SK-N-SH (cell line): ENCODE data around the gene ENTR1. TPM values are rescaled to one million over a fixed set of nuclear protein-coding genes. Genes with fewer than 3 reads are reported as not detected.
A peak's percentile ranks its signal among the peaks of the same experiment; 100 is the strongest.

Experiments used
- CTCF ChIA-PET: fragments of 300-600, 350-600 bp; formaldehyde crosslinking; extraction: SDS; loops from one replicate; lab custom pipeline; 2021; lab: Yijun Ruan, JAX
- POLR2A ChIA-PET: fragments of 350-600 bp; sonication (Branson Sonifier 250); formaldehyde crosslinking; extraction: SDS; loops from one replicate; lab custom pipeline; 2020; ENCODE audit warnings: antibody characterized with exemption, inconsistent platforms; lab: Yijun Ruan, JAX
- DNase-seq: peaks from one replicate; pipeline ENCODE4 v3.0.0; 2012
- H2AFZ ChIP-seq: fragments of 200-600 bp; sonication (generic); 2 replicates; pipeline ENCODE4 v1.8.1; 2016; ENCODE audit warnings: antibody characterized with exemption, mild to moderate bottlenecking, low read depth
- H3F3A ChIP-seq: fragments of 200-600 bp; sonication (generic); replicated peaks from 2 replicates; pipeline ENCODE3; 2016; ENCODE audit warnings: antibody characterized with exemption, mild to moderate bottlenecking; ENCODE audit not compliant: insufficient read depth
- H3K27ac ChIP-seq, 2 experiments: fragments of 200-500 bp in 1 of 2; fragments of 200-600 bp in 1 of 2; sonication (Bioruptor generic) in 1 of 2; sonication (generic), shearing (Covaris generic) in 1 of 2; 2 replicates each; pipeline versions ENCODE4 v1.5.1 to v1.6.1; 2014 to 2016; ENCODE audit warnings: low read depth in 2 of 2, inconsistent platforms in 1 of 2, low read length in 1 of 2, mild to moderate bottlenecking in 1 of 2, mixed read lengths in 1 of 2
- H3K27me3 ChIP-seq: fragments of 200-600 bp; sonication (generic), shearing (Covaris generic); 2 replicates; pipeline ENCODE4 v1.6.1; 2016; ENCODE audit warnings: mixed run types; ENCODE audit not compliant: insufficient read depth
- H3K36me3 ChIP-seq, 2 experiments: fragments of 200-500 bp in 1 of 2; fragments of 200-600 bp in 1 of 2; sonication (Bioruptor generic) in 1 of 2; sonication (generic) in 1 of 2; replicated peaks in 1 of 2; 2 replicates each; pipeline versions ENCODE3 to v1.5.1; 2014 to 2016; ENCODE audit warnings: low read length in 1 of 2, mild to moderate bottlenecking in 1 of 2; ENCODE audit not compliant: insufficient read depth in 2 of 2, control insufficient read depth in 1 of 2
- H3K4me1 ChIP-seq, 2 experiments: fragments of 200-500 bp in 1 of 2; fragments of 200-600 bp in 1 of 2; sonication (Bioruptor generic) in 1 of 2; sonication (generic), shearing (Covaris generic) in 1 of 2; 2 replicates each; pipeline versions ENCODE4 v1.5.1 to v1.6.1; 2014 to 2016; ENCODE audit warnings: low read depth in 1 of 2, low read length in 1 of 2, mixed run types in 1 of 2; ENCODE audit not compliant: insufficient read depth in 2 of 2, control insufficient read depth in 1 of 2
- H3K4me2 ChIP-seq: fragments of 200-600 bp; sonication (generic), shearing (Covaris generic); 2 replicates; pipeline ENCODE4 v1.6.1; 2017; ENCODE audit warnings: mixed run types
- H3K4me3 ChIP-seq, 2 experiments: fragments of 200-500 bp in 1 of 2; fragments of 200-600 bp in 1 of 2; sonication (Bioruptor generic) in 1 of 2; sonication (generic), shearing (Covaris generic) in 1 of 2; 2 replicates each; pipeline versions ENCODE4 v1.5.1 to v1.8.1; 2014 to 2016; ENCODE audit warnings: low read depth in 2 of 2, inconsistent platforms in 1 of 2, low read length in 1 of 2, mild to moderate bottlenecking in 1 of 2, mixed read lengths in 1 of 2, moderate library complexity in 1 of 2
- H3K79me2 ChIP-seq: fragments of 200-600 bp; sonication (generic); 2 replicates; pipeline ENCODE4 v1.8.1; 2017; ENCODE audit warnings: mild to moderate bottlenecking; ENCODE audit not compliant: insufficient read depth
- H3K9ac ChIP-seq: fragments of 200-600 bp; sonication (generic); 2 replicates; pipeline ENCODE4 v1.6.1; 2017; ENCODE audit warnings: mixed run types
- H3K9me2 ChIP-seq: fragments of 200-600 bp; sonication (generic); 2 replicates; pipeline ENCODE4 v1.6.1; 2017; ENCODE audit warnings: mixed run types
- H3K9me3 ChIP-seq: fragments of 200-600 bp; sonication (generic); 2 replicates; pipeline ENCODE4 v1.6.1; 2017; ENCODE audit warnings: mixed run types, mild to moderate bottlenecking, moderate library complexity
- H4K20me1 ChIP-seq: fragments of 200-600 bp; sonication (generic); 2 replicates; pipeline ENCODE4 v1.6.1; 2017; ENCODE audit warnings: mild to moderate bottlenecking, mixed run types; ENCODE audit not compliant: insufficient read depth
- CTCF ChIP-seq: fragments of 200-600 bp; sonication (generic); IDR thresholded peaks from 2 replicates; pipeline ENCODE4 v1.6.1; 2017; ENCODE audit warnings: antibody characterized with exemption, mild to moderate bottlenecking, moderate library complexity
- ELF1 ChIP-seq: IDR thresholded peaks from 2 replicates; pipeline ENCODE4 v1.4.0; 2012
- EZH2phosphoT487 ChIP-seq: fragments of 200-600 bp; sonication (generic); IDR thresholded peaks from 2 replicates; pipeline ENCODE4 v1.6.1; 2017; ENCODE audit warnings: low read depth, mixed run types, mild to moderate bottlenecking, antibody characterized with exemption, moderate library complexity, borderline replicate concordance
- IRF3 ChIP-seq: fragments of 150-350 bp; IDR thresholded peaks from 2 replicates; pipeline ENCODE4 v1.6.1; 2016; ENCODE audit warnings: mild to moderate bottlenecking, low read depth, low read length
- MAX ChIP-seq: IDR thresholded peaks from 2 replicates; pipeline ENCODE4 v1.4.0; 2012; ENCODE audit warnings: low read depth
- MXI1 ChIP-seq: IDR thresholded peaks from 2 replicates; pipeline ENCODE4 v1.6.1; 2012; ENCODE audit warnings: mild to moderate bottlenecking, low read depth, low read length, improper control_type of control experiment
- NRF1 ChIP-seq: IDR thresholded peaks from 2 replicates; pipeline ENCODE4 v1.6.1; 2012; ENCODE audit warnings: low read depth, mild to moderate bottlenecking, low read length
- POLR2AphosphoS5 ChIP-seq: IDR thresholded peaks from 2 replicates; pipeline ENCODE4 v1.6.1; 2012; ENCODE audit warnings: low read depth, low read length
- RAD21 ChIP-seq: IDR thresholded peaks from 2 replicates; pipeline ENCODE4 v1.6.1; 2012; ENCODE audit warnings: mild to moderate bottlenecking, low read length
- SIN3A ChIP-seq: IDR thresholded peaks from 2 replicates; pipeline ENCODE4 v1.6.1; 2012; ENCODE audit warnings: low read depth, mild to moderate bottlenecking, low read length, moderate library complexity, borderline replicate concordance
- SMC3 ChIP-seq: IDR thresholded peaks from 2 replicates; pipeline ENCODE4 v1.6.1; 2012; ENCODE audit warnings: low read depth, low read length, improper control_type of control experiment
- TAF1 ChIP-seq: IDR thresholded peaks from 2 replicates; pipeline ENCODE4 v1.6.1; 2012; ENCODE audit warnings: low read depth, mild to moderate bottlenecking, low read length, moderate library complexity, borderline replicate concordance
- TCF12 ChIP-seq: IDR thresholded peaks from 2 replicates; pipeline ENCODE4 v1.4.0; 2012
- TEAD4 ChIP-seq: IDR thresholded peaks from 2 replicates; pipeline ENCODE4 v1.4.0; 2012; ENCODE audit warnings: mild to moderate bottlenecking, borderline replicate concordance; ENCODE audit not compliant: insufficient read depth
- USF1 ChIP-seq: IDR thresholded peaks from 2 replicates; pipeline ENCODE4 v1.4.0; 2012; ENCODE audit warnings: low read depth, borderline replicate concordance
- WGBS: methylation state at CpG from one replicate; pipeline ENCODE4 v1.1.6; 2017; ENCODE audit warnings: low lambda C conversion rate; 5-methylcytosine and 5-hydroxymethylcytosine counted together
- polyA plus RNA-seq, 3 experiments: library from polyadenylated mRNA; depleted of rRNA; stranded (reverse); fragments of >200 nt; gene quantifications; 2 replicates each; pipeline ENCODE4 v1.2.3, GENCODE V29; 2012

ENTR1 gene
- polyA plus RNA-seq, 1 of the 3 experiments (the other 2 are of a cell fraction), result 71.3 TPM

GRCh38 chr9:136372561-136373299 lies 37.7 kb downstream of the ENTR1 start:
- Histone ChIP-seq H3F3A (no peaks in the 10 kb centered on the region), H3K27me3 (no peaks in the 10 kb centered on the region), H3K4me1 (peaks cover 0 to 43% of the 10 kb centered on the region in 2 experiments; a peak in 1 of 4 replicates), H3K9me3 (no peaks in the 10 kb centered on the region), H3K4me3 (peak overlapping the region in 1 of 2 experiments; percentile 21; a peak in 1 of 4 replicates), H3K27ac (peak overlapping the region in 1 of 2 experiments; percentile 90; a peak in 2 of 4 replicates), H3K4me2 (no peak overlapping the region), H3K9ac (no peak overlapping the region), H3K79me2 (no peaks in the 10 kb centered on the region), H2AFZ (no peak overlapping the region), H4K20me1 (no peaks in the 10 kb centered on the region), H3K9me2 (no peaks in the 10 kb centered on the region), H3K36me3 (peaks cover 0 to 17% of the 10 kb centered on the region in 2 experiments)
- WGBS, result 41% methylated on average over 4 of the region's 21 CpGs
- peak; percentile 84 for DNase-seq
- CTCF ChIA-PET, result interaction anchor here (0.6 to 5.5 kb wide), 18 partner anchors 9 to 252 kb away, joined by 3 to 65 read pairs (median 5); partner anchors contain the start of genes DNLZ, GPSM1 and SNAPC4
- POLR2A ChIA-PET, result interaction anchor here (0.5 to 3.7 kb wide), 7 partner anchors 10 to 265 kb away, joined by 3 to 36 read pairs (median 3); partner anchors contain the start of gene DNLZ
- TF ChIP-seq SMC3 (no peak), POLR2AphosphoS5 (no peak), ELF1 (no peak), USF1 (0 out of 2 replicates have a peak, but pooled peaks have one; percentile 21), RAD21 (peak; percentile 59), TAF1 (no peak), CTCF (peak; percentile 21; the same call in 1 of the 2 replicates), MXI1 (peak; percentile 90), MAX (0 out of 2 replicates have a peak, but pooled peaks have one; percentile 9)

- Histone ChIP-seq H3K27me3 (no peaks in the 10 kb centered on the region), H3K4me1 (peaks cover 0 to 43% of the 10 kb centered on the region in 2 experiments; a peak in 1 of 4 replicates), H3K4me3 (no peak overlapping the region), H3K9me3 (no peaks in the 10 kb centered on the region), H3K36me3 (peaks cover 0 to 15% of the 10 kb centered on the region in 2 experiments), H3K9me2 (no peaks in the 10 kb centered on the region), H3K79me2 (no peaks in the 10 kb centered on the region), H3K9ac (no peak overlapping the region), H4K20me1 (no peaks in the 10 kb centered on the region), H3K4me2 (no peak overlapping the region), H2AFZ (no peak overlapping the region), H3F3A (no peaks in the 10 kb centered on the region), H3K27ac (peak overlapping the region in 1 of 2 experiments; percentile 90; a peak in 2 of 4 replicates)
- DNase-seq, result no peak
- 96% methylated on average over 7 of the region's 21 CpGs for WGBS
- TF ChIP-seq IRF3 (no peak), EZH2phosphoT487 (no peak), TCF12 (no peak), NRF1 (no peak), SMC3 (no peak), TEAD4 (no peak), TAF1 (no peak), SIN3A (no peak)
- CTCF ChIA-PET, result interaction anchor here (0.9 to 5.5 kb wide), 15 partner anchors 9 to 138 kb away, joined by 3 to 65 read pairs (median 6); partner anchors contain the start of genes DNLZ, GPSM1 and SNAPC4
- POLR2A ChIA-PET, result interaction anchor here (0.9 to 3.7 kb wide), 4 partner anchors 9 to 26 kb away, joined by 3 to 36 read pairs (median 4); partner anchors contain the start of gene DNLZ
These were observed 38.4 kb downstream of the ENTR1 start for GRCh38 chr9:136372006-136372405.
